Renal pelvis (tissue), 4 donors: ENCODE measurements around the gene RAB27A. TPM values are rescaled to one million over a fixed set of nuclear protein-coding genes. Genes with fewer than 3 reads are reported as not detected.

Experiments
- DNase-seq: peaks from one replicate; pipeline ENCODE4 v3.0.0-alpha.2; 2013
- polyA plus RNA-seq, 3 donors: library from polyadenylated mRNA; unstranded; fragments of 120-200 nt; gene quantifications; one replicate each; pipeline ENCODE4 v1.2.1, GENCODE V29; 2013; ENCODE audit not compliant: insufficient read length in 3 of 3

The RAB27A gene
- polyA plus RNA-seq, 3 donors = 15.1 to 15.4 (median 15.2) TPM

GRCh38 chr15:55230953-55231352 is 58.7 kb downstream of the RAB27A start:
- DNase-seq = no peak

- DNase-seq = no peak
These were observed 59.5 kb downstream of the RAB27A start for GRCh38 chr15:55230051-55230670.

DNA sequence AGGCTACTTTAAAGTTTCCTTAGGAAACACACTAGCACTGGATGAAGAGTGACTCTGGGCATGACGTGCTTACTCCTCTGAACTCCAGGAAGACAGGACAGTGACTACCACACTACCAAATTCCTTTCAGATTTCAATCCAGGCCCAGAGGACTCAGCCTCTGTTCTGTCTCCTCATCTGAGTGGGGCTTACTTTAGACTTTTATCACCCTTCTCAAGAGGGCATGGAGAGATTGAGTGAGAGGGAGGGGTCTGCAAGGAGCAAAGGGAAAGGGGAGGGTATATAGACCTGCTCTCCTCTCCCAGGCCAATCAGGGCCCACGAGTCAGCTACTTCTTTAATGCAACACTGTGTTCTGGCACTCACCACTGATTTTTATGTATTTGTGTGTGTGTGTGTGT is 63.5 kb downstream of the RAB27A start:
- no peak for DNase-seq

GRCh38 chr15:55224892-55225291 is 64.7 kb downstream of the RAB27A start:
- DNase-seq = no peak

DNA sequence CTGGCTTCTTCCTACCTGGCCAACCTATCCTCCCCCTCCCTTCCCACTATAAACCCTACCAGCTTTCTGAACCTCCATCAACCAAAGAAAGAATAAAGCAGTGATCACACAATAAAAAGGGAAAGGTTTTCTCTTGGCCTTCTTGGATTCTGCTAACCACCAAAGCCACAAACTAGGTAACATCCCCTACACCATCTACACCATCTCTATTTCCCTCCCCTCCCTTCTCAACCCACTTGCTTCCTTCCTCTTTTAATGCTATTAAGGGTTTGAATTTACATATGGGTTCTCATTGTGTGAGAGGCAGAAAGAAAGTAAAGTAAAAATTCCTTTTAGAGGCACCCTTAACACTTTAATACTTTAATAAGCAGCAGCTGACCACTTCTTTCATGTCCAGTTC is 67.0 kb downstream of the RAB27A start:
- no peak for DNase-seq

- no peak for DNase-seq
These were observed 68.3 kb downstream of the RAB27A start for GRCh38 chr15:55221090-55222011.

- no peak for DNase-seq
These were observed 69.0 kb downstream of the RAB27A start for GRCh38 chr15:55220606-55221005.

DNA sequence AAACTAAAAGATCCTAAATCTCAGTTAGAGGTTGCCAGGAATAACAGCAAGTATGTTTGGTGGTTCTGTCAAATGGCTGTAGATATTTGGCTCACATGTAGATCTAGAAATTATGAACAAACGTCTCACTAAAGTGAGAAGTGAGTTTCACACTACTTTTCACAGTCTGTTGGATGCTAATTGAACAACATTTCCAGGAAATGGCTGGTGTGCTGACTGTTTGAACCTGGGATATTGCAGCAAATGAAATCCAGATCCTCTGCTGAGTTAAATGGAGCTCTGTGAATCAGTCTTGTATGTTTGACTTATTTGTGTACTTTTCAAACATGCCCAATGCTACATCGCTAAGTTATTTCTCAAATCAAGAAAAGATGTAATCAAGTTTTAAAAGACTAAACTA is 71.6 kb downstream of the RAB27A start:
- no peak for DNase-seq

DNA sequence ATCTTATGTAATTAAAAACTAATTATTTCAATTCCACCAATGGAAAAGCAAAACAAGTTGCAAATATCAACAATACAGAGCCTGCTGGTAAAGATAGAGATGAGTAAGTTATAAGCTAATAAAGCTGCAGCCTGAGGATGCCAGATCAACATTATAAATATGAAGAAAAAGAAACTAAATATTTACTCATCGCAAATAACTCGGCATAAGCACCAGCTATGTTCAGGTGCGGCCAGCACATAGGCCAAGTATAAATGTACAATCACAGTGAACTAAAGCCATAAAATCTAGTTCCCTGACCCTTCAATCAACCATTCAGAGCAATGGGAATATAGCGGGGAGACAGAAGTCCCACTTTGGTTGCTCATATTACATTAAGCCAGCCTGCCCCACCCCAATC is 85.1 kb downstream of the RAB27A start:
- no peak for DNase-seq

GRCh38 chr15:55202206-55202605 is 87.4 kb downstream of the RAB27A start:
- no peak for DNase-seq

GRCh38 chr15:55198706-55199105 is 90.9 kb downstream of the RAB27A start:
- no peak for DNase-seq

DNA sequence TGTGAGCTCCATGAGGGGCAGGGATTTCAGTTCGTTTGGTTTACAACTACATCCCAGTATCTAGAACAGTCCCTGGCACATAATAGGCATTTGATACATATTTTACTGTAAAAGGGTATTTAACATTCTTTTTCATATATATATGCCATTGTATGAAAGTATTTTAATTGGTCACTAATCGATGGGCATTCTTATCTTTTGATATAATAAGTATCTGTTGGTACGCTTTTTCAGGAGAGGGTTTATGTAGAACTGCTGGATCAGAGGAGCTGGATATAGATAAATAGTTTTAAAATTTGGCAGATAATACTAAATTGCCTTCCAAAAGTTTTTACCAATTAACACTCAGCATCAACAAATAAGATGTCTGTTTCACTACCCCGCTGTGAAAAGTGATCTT is 91.9 kb downstream of the RAB27A start:
- DNase-seq = no peak

DNA sequence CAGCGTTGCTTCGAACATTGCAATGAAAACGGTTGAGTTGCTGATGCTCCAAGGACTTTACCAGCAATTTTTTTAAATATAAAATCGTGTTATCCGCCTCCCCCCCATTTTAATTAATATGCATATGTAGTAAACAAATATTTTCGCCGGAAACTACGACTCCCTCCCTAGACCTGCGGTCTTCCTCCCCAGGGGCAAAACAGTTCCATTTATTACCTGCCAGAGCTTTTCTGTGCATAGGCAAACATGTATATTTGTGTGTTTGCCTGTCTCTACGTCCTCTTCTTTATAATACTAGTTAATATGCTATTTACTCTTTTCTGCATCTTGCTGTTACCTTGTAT is 92.3 kb downstream of the RAB27A start:
- DNase-seq = no peak

GRCh38 chr15:55196458-55197361 is 92.9 kb downstream of the RAB27A start, which contains the start of gene RSL24D1:
Gene RSL24D1, minus strand, starts transcription at chr15:55196941. Its CDS starts 51 bp downstream, at chr15:55196890.
- DNase-seq = peak; percentile 99

GRCh38 chr15:55195996-55196395 is 93.6 kb downstream of the RAB27A start:
- DNase-seq = peak; percentile 0

- DNase-seq = no peak
These were observed 95.4 kb downstream of the RAB27A start for GRCh38 chr15:55194256-55194655.

DNA sequence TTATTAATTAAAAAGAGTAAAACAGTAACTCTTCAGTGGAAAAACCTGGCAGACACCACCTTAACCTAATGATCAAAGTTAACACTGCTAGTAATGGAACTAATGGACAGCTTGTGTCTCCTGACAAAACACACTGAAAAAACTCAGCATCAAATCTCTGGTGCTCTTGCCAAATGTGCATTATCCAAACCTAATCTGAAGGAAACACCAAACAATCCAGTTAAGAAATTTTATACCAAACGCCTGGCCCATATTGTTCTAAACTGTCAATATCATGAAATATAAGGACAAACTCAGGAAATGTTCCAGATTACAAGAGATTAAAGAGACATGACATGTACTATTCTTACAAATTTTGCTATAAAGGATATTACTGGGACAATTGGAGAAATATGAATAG is 103.3 kb downstream of the RAB27A start:
- no peak for DNase-seq

GRCh38 chr15:55183679-55184078 is 105.9 kb downstream of the RAB27A start:
- no peak for DNase-seq

DNA sequence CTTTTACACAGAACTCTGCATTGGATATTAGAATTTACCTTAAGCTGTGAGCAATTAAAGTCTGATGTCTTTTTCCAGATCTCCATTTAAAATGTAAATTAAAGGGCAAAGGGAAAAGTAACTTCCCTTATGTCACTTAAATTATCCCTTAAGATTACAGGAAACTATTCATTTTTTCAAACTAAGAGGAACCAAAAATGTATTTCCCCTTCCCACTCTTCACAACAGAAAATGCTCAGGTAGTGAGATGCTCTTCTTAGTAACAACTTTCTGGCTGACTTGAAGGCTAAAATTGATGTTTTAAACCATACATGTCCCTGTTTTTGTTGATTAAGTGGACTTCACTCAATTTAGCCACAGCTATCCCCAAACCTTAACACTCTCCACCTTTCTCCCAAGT is 110.5 kb downstream of the RAB27A start:
- DNase-seq = no peak

DNA sequence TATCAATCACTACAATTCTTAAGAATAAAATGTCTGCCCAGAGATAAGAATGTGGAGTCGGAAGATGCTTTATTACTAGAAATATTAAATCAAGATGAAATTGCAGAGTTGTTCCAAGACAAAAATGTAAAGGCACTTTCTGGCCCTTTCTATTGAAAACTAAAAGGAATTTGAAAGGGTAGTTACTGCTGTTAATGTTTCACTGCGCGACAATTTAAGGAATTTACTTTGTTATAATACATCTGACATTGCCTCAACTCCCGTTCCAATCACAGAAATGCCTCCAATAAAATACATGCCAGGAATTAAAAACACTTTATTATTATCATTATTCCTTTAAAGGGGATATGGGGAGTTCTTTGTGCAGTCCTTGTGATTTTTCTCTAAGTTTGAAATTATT is 119.3 kb downstream of the RAB27A start:
- peak; percentile 17 for DNase-seq

DNA sequence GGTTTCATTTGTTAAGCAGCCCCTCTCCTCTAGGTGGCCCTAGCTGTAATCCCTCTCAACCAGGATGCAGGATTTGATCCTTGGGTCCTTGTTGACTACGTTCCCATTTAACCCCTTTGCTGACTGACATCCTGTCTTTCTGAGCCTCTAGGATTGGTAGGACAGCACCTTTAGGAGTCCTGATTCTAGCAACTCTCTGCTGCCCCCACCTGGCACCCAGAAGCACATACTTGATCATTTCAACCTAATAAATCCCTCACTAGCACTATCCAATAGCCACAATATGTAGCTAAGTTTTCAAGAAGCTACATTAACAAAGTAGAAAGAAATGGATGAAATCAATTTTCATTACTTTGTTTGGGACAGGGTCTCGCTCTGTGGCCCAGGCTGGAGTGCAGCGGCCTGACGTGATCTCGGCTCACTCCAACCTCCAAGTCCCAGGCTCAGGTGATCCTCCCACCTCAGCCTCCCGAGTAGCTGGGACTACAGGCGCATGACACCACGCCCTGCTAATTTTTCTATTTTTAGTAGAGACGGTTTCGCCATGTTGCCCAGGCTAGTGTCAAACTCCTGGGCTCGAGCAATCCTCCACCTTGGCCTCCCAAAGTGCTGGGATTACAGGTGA is 121.2 kb downstream of the RAB27A start:
- DNase-seq = peak; percentile 50

DNA sequence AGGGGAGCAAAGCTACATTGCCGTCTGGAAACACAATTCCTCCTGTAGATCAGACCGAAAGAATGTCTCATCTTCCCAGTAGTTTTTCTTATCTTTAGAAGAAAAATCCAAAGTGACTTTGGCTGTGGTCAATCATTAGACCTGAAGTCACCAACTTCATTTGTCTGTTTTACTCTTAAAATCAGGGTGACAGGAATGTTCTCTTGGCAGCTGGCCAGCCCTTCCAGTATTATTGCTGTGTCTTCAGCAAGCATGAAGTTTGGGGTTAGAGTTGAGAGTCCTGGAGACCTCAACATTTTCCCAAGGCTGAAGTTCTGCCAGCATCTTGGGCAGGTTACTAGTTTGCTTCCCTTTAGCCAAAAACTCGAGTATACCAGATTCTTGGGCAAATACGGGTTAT is 125.3 kb downstream of the RAB27A start:
- no peak for DNase-seq
